Activated CD8-positive, alpha-beta memory T cell treated with anti-CD3 and anti-CD28 coated beads for 36 hours (primary cell): ENCODE results near the gene CNEP1R1. TPM values are rescaled to one million over a fixed set of nuclear protein-coding genes. Genes with fewer than 3 reads are reported as not detected.
"Not testable (repeated sequence)": the region's sequence is repeated elsewhere in the genome, so short reads cannot be mapped to it uniquely, and the experiment has no call there.

Source experiments
- CTCF ChIA-PET: fragments of 350-600 bp; sonication (Branson Sonifier 250); formaldehyde crosslinking; loops from one replicate; lab custom pipeline; 2021; ENCODE audit warnings: antibody characterized with exemption; lab: Charles Lee
- POLR2A ChIA-PET: fragments of 350-600 bp; sonication (Branson Sonifier 250); formaldehyde crosslinking; loops from one replicate; lab custom pipeline; 2021; ENCODE audit warnings: antibody characterized with exemption; lab: Charles Lee
- total RNA-seq, 2 experiments: library from RNA; stranded (reverse); gene quantifications; one replicate each; pipeline ENCODE4 v1.2.3, GENCODE V29; 2021

The CNEP1R1 gene
- total RNA-seq, 2 experiments from 2014 or later: 19.7 to 20.7 TPM

- ChIA-PET CTCF (interaction anchor here (1.6 kb wide), 1 partner anchor 14 kb away, joined by 8 read pairs; the partner anchor contains the start of gene CNEP1R1), POLR2A (no interaction called here)
Measured at GRCh38 chr16:50011707-50012106, 13.3 kb upstream of the CNEP1R1 start.

- ChIA-PET POLR2A (no interaction called here), CTCF (interaction anchor here (1.6 kb wide), 1 partner anchor 13 kb away, joined by 8 read pairs; the partner anchor contains the start of gene CNEP1R1)
Measured at GRCh38 chr16:50012182-50012581, 12.8 kb upstream of the CNEP1R1 start.

- CTCF ChIA-PET, POLR2A ChIA-PET: not testable (repeated sequence)
Measured at GRCh38 chr16:50014211-50014610, 10.8 kb upstream of the CNEP1R1 start.

- ChIA-PET POLR2A (no interaction called here), CTCF (no interaction called here)
Measured at GRCh38 chr16:50015631-50016030, 9.4 kb upstream of the CNEP1R1 start.

GRCh38 chr16:50017553-50017952 is 7.5 kb upstream of the CNEP1R1 start:
- CTCF ChIA-PET: no interaction called here
- POLR2A ChIA-PET: no interaction called here

GRCh38 chr16:50021544-50021943 is 3.5 kb upstream of the CNEP1R1 start:
- ChIA-PET CTCF (interaction anchor here (1.0 kb wide), 1 partner anchor 192 kb away, joined by 5 read pairs; no protein-coding TSS in a partner anchor), POLR2A (no interaction called here)

GRCh38 chr16:50023641-50024040 is 1.4 kb upstream of the CNEP1R1 start:
- POLR2A ChIA-PET: no interaction called here
- CTCF ChIA-PET: interaction anchor here (1.7 to 2.8 kb wide), 3 partner anchors 42 to 256 kb away, joined by 3 to 22 read pairs (median 4); partner anchors contain the start of gene HEATR3

- ChIA-PET POLR2A (interaction anchor here (1.0 to 2.2 kb wide), 2 partner anchors 41 to 178 kb away, joined by 3 to 9 read pairs; partner anchors contain the start of gene HEATR3), CTCF (interaction anchor here (1.1 to 2.8 kb wide), 12 partner anchors 42 to 781 kb away, joined by 3 to 26 read pairs (median 4); partner anchors contain the start of gene HEATR3)
Measured at GRCh38 chr16:50024207-50024606, 818 bp upstream of the CNEP1R1 start.

- CTCF ChIA-PET: interaction anchor here (0.6 to 2.8 kb wide), 31 partner anchors 12 to 780 kb away, joined by 3 to 26 read pairs (median 4); partner anchors contain the start of genes HEATR3 and TENT4B
- POLR2A ChIA-PET: interaction anchor here (0.6 to 2.2 kb wide), 5 partner anchors 40 to 249 kb away, joined by 3 to 9 read pairs (median 4); partner anchors contain the start of gene HEATR3
Measured at GRCh38 chr16:50025537-50025931, 509 bp downstream of the CNEP1R1 start.

GRCh38 chr16:50027829-50028228 is 2.8 kb downstream of the CNEP1R1 start:
- CTCF ChIA-PET: no interaction called here
- POLR2A ChIA-PET: interaction anchor here (0.6 kb wide), 1 partner anchor 54 kb away, joined by 3 read pairs; no protein-coding TSS in a partner anchor

GRCh38 chr16:50035468-50035992 is 10.5 kb downstream of the CNEP1R1 start:
- POLR2A ChIA-PET: no interaction called here

GRCh38 chr16:50036426-50036825 is 11.4 kb downstream of the CNEP1R1 start:
- ChIA-PET POLR2A (no interaction called here), CTCF (interaction anchor here (1.5 to 2.9 kb wide), 2 partner anchors 11 to 14 kb away, joined by 5 to 13 read pairs; partner anchors contain the start of gene CNEP1R1)

More at GRCh38 chr16:50035468-50035992, 10.5 kb downstream of the CNEP1R1 start:
- CTCF ChIA-PET: no interaction called here

GRCh38 chr16:50037662-50038220 is 12.7 kb downstream of the CNEP1R1 start:
- ChIA-PET CTCF (interaction anchor here (2.9 kb wide), 1 partner anchor 12 kb away, joined by 13 read pairs; the partner anchor contains the start of gene CNEP1R1), POLR2A (no interaction called here)

- POLR2A ChIA-PET: no interaction called here
- CTCF ChIA-PET: interaction anchor here (2.9 kb wide), 1 partner anchor 13 kb away, joined by 13 read pairs; the partner anchor contains the start of gene CNEP1R1
Measured at GRCh38 chr16:50038286-50038685, 13.3 kb downstream of the CNEP1R1 start.

GRCh38 chr16:50038756-50039529 is 13.9 kb downstream of the CNEP1R1 start:
- ChIA-PET POLR2A (interaction anchor here (0.5 kb wide), 1 partner anchor 15 kb away, joined by 7 read pairs; no protein-coding TSS in a partner anchor), CTCF (interaction anchor here (2.9 kb wide), 1 partner anchor 14 kb away, joined by 13 read pairs; the partner anchor contains the start of gene CNEP1R1)

GRCh38 chr16:50040018-50040417 is 15.0 kb downstream of the CNEP1R1 start:
- ChIA-PET POLR2A (no interaction called here), CTCF (interaction anchor here (1.1 to 1.6 kb wide), 2 partner anchors 15 to 18 kb away, joined by 3 to 5 read pairs; partner anchors contain the start of gene CNEP1R1)

GRCh38 chr16:50040710-50041109 is 15.7 kb downstream of the CNEP1R1 start:
- ChIA-PET POLR2A (no interaction called here), CTCF (interaction anchor here (1.1 to 1.6 kb wide), 2 partner anchors 15 to 18 kb away, joined by 3 to 5 read pairs; partner anchors contain the start of gene CNEP1R1)

- POLR2A ChIA-PET: no interaction called here
Measured at GRCh38 chr16:50043358-50043757, 18.3 kb downstream of the CNEP1R1 start.

GRCh38 chr16:50045412-50045811 is 20.4 kb downstream of the CNEP1R1 start:
- CTCF ChIA-PET: no interaction called here
- POLR2A ChIA-PET: interaction anchor here (0.6 kb wide), 1 partner anchor 457 kb away, joined by 3 read pairs; no protein-coding TSS in a partner anchor

More at GRCh38 chr16:50043358-50043757, 18.3 kb downstream of the CNEP1R1 start:
- CTCF ChIA-PET: no interaction called here
